ENCODE measurements around the gene GRAMD1B. TPM values are rescaled to one million over a fixed set of nuclear protein-coding genes. Genes with fewer than 3 reads are reported as not detected.

Gene GRAMD1B
- total RNA-seq, 4 donors from 2014 or later: 31.4 to 152 (median 123) TPM

- Histone ChIP-seq H3K4me1 (no peaks in the 10 kb centered on the region), H3K9me3 (no peaks in the 10 kb centered on the region), H3K4me3 (no peak overlapping the region), H3K27ac (peak overlapping the region in 1 of 4 donors; percentile 52), H3K27me3 (no peaks in the 10 kb centered on the region), H3K36me3 (peaks cover 0 to 8% (median 0%) of the 10 kb centered on the region in 3 donors)
- TF ChIP-seq POLR2A (IDR thresholded peaks at IDR 0.05): no peak
- TF ChIP-seq CTCF (IDR thresholded peaks at IDR 0.05): no peak
- no peak for DNase-seq
Observed at GRCh38 chr11:123487157-123487744, 57.2 kb downstream of the GRAMD1B start.

- TF ChIP-seq POLR2A (IDR thresholded peaks at IDR 0.05): no peak
- no peak for TF ChIP-seq CTCF (IDR thresholded peaks at IDR 0.05)
- Histone ChIP-seq H3K4me1 (no peaks in the 10 kb centered on the region), H3K27ac (no peak overlapping the region), H3K36me3 (peaks cover 0 to 5% (median 0%) of the 10 kb centered on the region in 3 donors), H3K27me3 (no peaks in the 10 kb centered on the region), H3K4me3 (no peak overlapping the region), H3K9me3 (no peaks in the 10 kb centered on the region)
- DNase-seq: no peak
Observed at GRCh38 chr11:123490527-123490926, 60.5 kb downstream of the GRAMD1B start.

- Histone ChIP-seq H3K27ac (no peak overlapping the region), H3K27me3 (no peaks in the 10 kb centered on the region), H3K4me1 (no peaks in the 10 kb centered on the region), H3K4me3 (no peak overlapping the region), H3K9me3 (no peaks in the 10 kb centered on the region), H3K36me3 (peaks cover 0 to 5% (median 0%) of the 10 kb centered on the region in 3 donors)
- TF ChIP-seq CTCF (IDR thresholded peaks at IDR 0.05): no peak
- TF ChIP-seq POLR2A (IDR thresholded peaks at IDR 0.05): no peak
- no peak for DNase-seq
Observed at GRCh38 chr11:123491241-123491640, 61.2 kb downstream of the GRAMD1B start.

- Histone ChIP-seq H3K4me3 (no peak overlapping the region), H3K9me3 (no peaks in the 10 kb centered on the region), H3K27ac (no peak overlapping the region), H3K4me1 (no peaks in the 10 kb centered on the region), H3K27me3 (no peaks in the 10 kb centered on the region), H3K36me3 (peaks cover 0 to 5% (median 0%) of the 10 kb centered on the region in 3 donors)
- TF ChIP-seq POLR2A (IDR thresholded peaks at IDR 0.05) (no peak), CTCF (IDR thresholded peaks at IDR 0.05) (no peak)
- DNase-seq: no peak
Observed at GRCh38 chr11:123493349-123494063, 63.4 kb downstream of the GRAMD1B start.

- Histone ChIP-seq H3K27ac (no peak overlapping the region), H3K27me3 (no peaks in the 10 kb centered on the region), H3K4me1 (no peaks in the 10 kb centered on the region), H3K4me3 (no peak overlapping the region), H3K36me3 (peaks cover 0 to 5% (median 0%) of the 10 kb centered on the region in 3 donors), H3K9me3 (no peaks in the 10 kb centered on the region)
- no peak for TF ChIP-seq POLR2A (IDR thresholded peaks at IDR 0.05)
- no peak for TF ChIP-seq CTCF (IDR thresholded peaks at IDR 0.05)
- DNase-seq: no peak
Observed at GRCh38 chr11:123494195-123495050, 64.4 kb downstream of the GRAMD1B start.
